HEK293 (cell line): ENCODE results near the gene ESRRG.

ENCODE experiments used
- CTCF ChIA-PET: fragments of 350-600 bp; formaldehyde crosslinking; extraction: SDS; loops from one replicate; lab custom pipeline; 2021; ENCODE audit warnings: antibody characterized with exemption; lab: Yijun Ruan, JAX
- POLR2A ChIA-PET: fragments of 300-600 bp; formaldehyde crosslinking; extraction: SDS; loops from one replicate; lab custom pipeline; 2020; ENCODE audit warnings: antibody characterized with exemption, inconsistent platforms; lab: Yijun Ruan, JAX
- H3K27ac ChIP-seq: fragments of 200-500 bp; sonication (Bioruptor generic); 2 replicates; pipeline ENCODE4 v1.5.1; 2014; ENCODE audit warnings: low read depth, low read length, control low read depth, inconsistent platforms; ENCODE audit errors: extremely low read depth
- H3K36me3 ChIP-seq, 2 experiments: fragments of 200-500 bp in 1 of 2; sonication (Bioruptor generic) in 1 of 2; 1 replicate in 1 of 2; 2 replicates in 1 of 2; pipeline ENCODE4 v1.5.1; 2014 to 2017; ENCODE audit warnings: inconsistent platforms in 2 of 2, low read length in 2 of 2; ENCODE audit not compliant: control insufficient read depth in 2 of 2, insufficient read depth in 1 of 2
- H3K4me1 ChIP-seq: fragments of 200-500 bp; sonication (Bioruptor generic); 2 replicates; pipeline ENCODE4 v1.5.1; 2014; ENCODE audit warnings: mild to moderate bottlenecking, low read length, inconsistent platforms; ENCODE audit not compliant: control insufficient read depth, insufficient read depth
- H3K4me3 ChIP-seq: 2 replicates; pipeline ENCODE4 v1.5.1; 2011; ENCODE audit warnings: low read depth, mild to moderate bottlenecking, control low read depth, low read length, moderate library complexity
- H3K9me3 ChIP-seq: fragments of 200-500 bp; sonication (Bioruptor generic); 2 replicates; pipeline ENCODE4 v1.5.1; 2014; ENCODE audit warnings: low read depth, low read length, inconsistent platforms; ENCODE audit not compliant: control insufficient read depth, insufficient read depth
- HIC1 ChIP-seq: fragments of 450-650 bp; formaldehyde crosslinking; IDR thresholded peaks from 2 replicates; pipeline ENCODE4 v1.5.1; 2016; ENCODE audit warnings: missing biosample characterization, missing genetic modification characterization
- KLF10 ChIP-seq: fragments of 450-650 bp; IDR thresholded peaks from 2 replicates; pipeline ENCODE4 v1.5.1; 2018; ENCODE audit warnings: missing biosample characterization, mild to moderate bottlenecking, missing genetic modification characterization
- PATZ1 ChIP-seq: fragments of 450-650 bp; formaldehyde crosslinking; IDR thresholded peaks from 2 replicates; pipeline ENCODE4 v1.5.1; 2016; ENCODE audit warnings: missing biosample characterization, missing genetic modification characterization
- PRDM4 ChIP-seq: fragments of 450-650 bp; formaldehyde crosslinking; IDR thresholded peaks from 2 replicates; pipeline ENCODE4 v1.5.1; 2017; ENCODE audit warnings: missing biosample characterization, missing genetic modification characterization
- REST ChIP-seq: fragments of 450-650 bp; formaldehyde crosslinking; IDR thresholded peaks from 2 replicates; pipeline ENCODE4 v1.5.1; 2016; ENCODE audit warnings: missing biosample characterization, missing genetic modification characterization
- ZEB2 ChIP-seq: fragments of 450-650 bp; formaldehyde crosslinking; IDR thresholded peaks from 2 replicates; pipeline ENCODE4 v1.5.1; 2016; ENCODE audit warnings: missing biosample characterization, missing genetic modification characterization
- ZNF155 ChIP-seq: fragments of 450-650 bp; formaldehyde crosslinking; IDR thresholded peaks from 2 replicates; pipeline ENCODE4 v1.5.1; 2016; ENCODE audit warnings: missing biosample characterization, missing genetic modification characterization
- ZNF174 ChIP-seq: fragments of 450-650 bp; formaldehyde crosslinking; IDR thresholded peaks from 2 replicates; pipeline ENCODE4 v1.5.0; 2017; ENCODE audit warnings: missing biosample characterization, mild to moderate bottlenecking, missing genetic modification characterization
- ZNF558 ChIP-seq: fragments of 450-650 bp; formaldehyde crosslinking; IDR thresholded peaks from 2 replicates; pipeline ENCODE4 v1.5.1; 2016; ENCODE audit warnings: missing biosample characterization, missing genetic modification characterization
- ZNF600 ChIP-seq: fragments of 450-650 bp; formaldehyde crosslinking; IDR thresholded peaks from 2 replicates; pipeline ENCODE4 v1.5.1; 2016; ENCODE audit warnings: missing biosample characterization, missing genetic modification characterization
- ZNF629 ChIP-seq: fragments of 450-650 bp; formaldehyde crosslinking; IDR thresholded peaks from 2 replicates; pipeline ENCODE4 v1.5.1; 2017; ENCODE audit warnings: missing biosample characterization, missing genetic modification characterization
- ZNF670 ChIP-seq: fragments of 450-650 bp; formaldehyde crosslinking; IDR thresholded peaks from 2 replicates; pipeline ENCODE4 v1.5.1; 2016; ENCODE audit warnings: missing biosample characterization, missing genetic modification characterization, low read depth
- ZNF76 ChIP-seq: fragments of 450-650 bp; formaldehyde crosslinking; IDR thresholded peaks from 2 replicates; pipeline ENCODE4; 2016; ENCODE audit warnings: low read depth, missing biosample characterization, missing genetic modification characterization, borderline replicate concordance
- ZNF792 ChIP-seq: fragments of 450-650 bp; formaldehyde crosslinking; IDR thresholded peaks from 2 replicates; pipeline ENCODE4 v1.5.1; 2016; ENCODE audit warnings: missing biosample characterization, missing genetic modification characterization
- ZSCAN16 ChIP-seq: fragments of 450-650 bp; formaldehyde crosslinking; IDR thresholded peaks from 2 replicates; pipeline ENCODE4 v1.5.1; 2016; ENCODE audit warnings: missing biosample characterization, missing genetic modification characterization
- ZSCAN23 ChIP-seq: fragments of 450-650 bp; formaldehyde crosslinking; IDR thresholded peaks from 2 replicates; pipeline ENCODE4 v1.5.1; 2016; ENCODE audit warnings: missing biosample characterization, missing genetic modification characterization
- TF ChIP-seq, protein P1 (sequence below): fragments of 450-650 bp; formaldehyde crosslinking; IDR thresholded peaks from 2 replicates; pipeline ENCODE4 v1.5.1; 2017; ENCODE audit warnings: missing biosample characterization, mild to moderate bottlenecking, missing genetic modification characterization, moderate library complexity
- TF ChIP-seq, protein P2 (sequence below): fragments of 450-650 bp; formaldehyde crosslinking; IDR thresholded peaks from 2 replicates; pipeline ENCODE4 v1.5.1; 2016; ENCODE audit warnings: missing biosample characterization, missing genetic modification characterization

The ESRRG gene

GRCh38 chr1:216617081-216617875 lies 106.0 kb downstream of the ESRRG start:
- CTCF ChIA-PET, result interaction anchor here (0.5 to 0.6 kb wide), 2 partner anchors 163 to 194 kb away, joined by 3 to 4 read pairs; no protein-coding TSS in a partner anchor
- POLR2A ChIA-PET, result no interaction called here
- Histone ChIP-seq H3K36me3 (no peaks in the 10 kb centered on the region), H3K27ac (no peak overlapping the region), H3K4me1 (no peaks in the 10 kb centered on the region), H3K9me3 (no peaks in the 10 kb centered on the region), H3K4me3 (no peak overlapping the region)
- TF ChIP-seq ZNF792 (tag by site-specific recombination) (no peak), ZNF174 (tag by site-specific recombination) (no peak), ZNF155 (tag by site-specific recombination) (no peak), ZNF558 (tag by site-specific recombination) (no peak), HIC1 (tag by site-specific recombination) (no peak), ZSCAN16 (tag by site-specific recombination) (no peak), PATZ1 (tag by site-specific recombination) (no peak), KLF10 (tag by site-specific recombination) (no peak), ZNF670 (tag by site-specific recombination) (no peak), ZSCAN23 (no peak), PRDM4 (tag by site-specific recombination) (no peak), ZNF600 (no peak), ZNF629 (no peak), ZEB2 (no peak), REST (no peak), ZNF76 (no peak)
- TF ChIP-seq, protein P1, sequence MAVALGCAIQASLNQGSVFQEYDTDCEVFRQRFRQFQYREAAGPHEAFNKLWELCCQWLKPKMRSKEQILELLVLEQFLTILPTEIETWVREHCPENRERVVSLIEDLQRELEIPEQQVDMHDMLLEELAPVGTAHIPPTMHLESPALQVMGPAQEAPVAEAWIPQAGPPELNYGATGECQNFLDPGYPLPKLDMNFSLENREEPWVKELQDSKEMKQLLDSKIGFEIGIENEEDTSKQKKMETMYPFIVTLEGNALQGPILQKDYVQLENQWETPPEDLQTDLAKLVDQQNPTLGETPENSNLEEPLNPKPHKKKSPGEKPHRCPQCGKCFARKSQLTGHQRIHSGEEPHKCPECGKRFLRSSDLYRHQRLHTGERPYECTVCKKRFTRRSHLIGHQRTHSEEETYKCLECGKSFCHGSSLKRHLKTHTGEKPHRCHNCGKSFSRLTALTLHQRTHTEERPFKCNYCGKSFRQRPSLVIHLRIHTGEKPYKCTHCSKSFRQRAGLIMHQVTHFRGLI, result no peak
- TF ChIP-seq, protein P2, sequence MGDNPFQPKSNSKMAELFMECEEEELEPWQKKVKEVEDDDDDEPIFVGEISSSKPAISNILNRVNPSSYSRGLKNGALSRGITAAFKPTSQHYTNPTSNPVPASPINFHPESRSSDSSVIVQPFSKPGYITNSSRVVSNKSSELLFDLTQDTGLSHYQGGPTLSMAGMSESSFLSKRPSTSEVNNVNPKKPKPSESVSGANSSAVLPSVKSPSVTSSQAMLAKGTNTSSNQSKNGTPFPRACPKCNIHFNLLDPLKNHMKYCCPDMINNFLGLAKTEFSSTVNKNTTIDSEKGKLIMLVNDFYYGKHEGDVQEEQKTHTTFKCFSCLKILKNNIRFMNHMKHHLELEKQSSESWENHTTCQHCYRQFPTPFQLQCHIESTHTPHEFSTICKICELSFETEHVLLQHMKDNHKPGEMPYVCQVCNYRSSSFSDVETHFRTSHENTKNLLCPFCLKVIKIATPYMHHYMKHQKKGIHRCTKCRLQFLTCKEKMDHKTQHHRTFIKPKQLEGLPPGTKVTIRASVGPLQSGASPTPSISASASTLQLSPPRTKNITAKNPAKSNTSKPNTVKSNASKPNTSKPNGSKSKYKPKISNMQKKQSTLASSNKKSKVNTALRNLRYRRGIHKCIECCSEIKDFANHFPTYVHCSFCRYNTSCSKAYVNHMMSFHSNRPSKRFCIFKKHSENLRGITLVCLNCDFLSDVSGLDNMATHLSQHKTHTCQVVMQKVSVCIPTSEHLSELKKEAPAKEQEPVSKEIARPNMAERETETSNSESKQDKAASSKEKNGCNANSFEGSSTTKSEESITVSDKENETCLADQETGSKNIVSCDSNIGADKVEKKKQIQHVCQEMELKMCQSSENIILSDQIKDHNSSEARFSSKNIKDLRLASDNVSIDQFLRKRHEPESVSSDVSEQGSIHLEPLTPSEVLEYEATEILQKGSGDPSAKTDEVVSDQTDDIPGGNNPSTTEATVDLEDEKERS (tag by site-specific recombination), result no peak
- TF ChIP-seq, all 188 proteins: peak for 0
